Cardiac muscle cell (in vitro differentiated cells and primary cell): ENCODE data around the gene BIN1. TPM values are rescaled to one million over a fixed set of nuclear protein-coding genes. Genes with fewer than 3 reads are reported as not detected.

Source experiments
- DNase-seq, 2 donors: peaks; one replicate each; pipeline versions ENCODE4 v3.0.0 to v3.0.0-alpha.2; 2010 to 2017; ENCODE audit warnings: low read depth in 1 of 2, low spot score in 1 of 2
- H3K27ac ChIP-seq: fragments of 200-600 bp; sonication (generic); 2 replicates; pipeline ENCODE4 v1.5.1; 2016
- H3K27me3 ChIP-seq: fragments of 200-600 bp; sonication (generic); 2 replicates; pipeline ENCODE4 v1.6.0; 2016; ENCODE audit warnings: control low read depth
- H3K36me3 ChIP-seq: fragments of 200-600 bp; sonication (generic); 2 replicates; pipeline ENCODE4 v1.5.1; 2016; ENCODE audit warnings: control low read depth
- H3K4me1 ChIP-seq: fragments of 200-600 bp; sonication (generic); 2 replicates; pipeline ENCODE4 v1.8.1; 2017; ENCODE audit warnings: low read depth, mild to moderate bottlenecking, mixed run types
- H3K4me3 ChIP-seq: fragments of 200-600 bp; sonication (generic); 2 replicates; pipeline ENCODE4 v1.5.1; 2016; ENCODE audit warnings: mild to moderate bottlenecking
- H3K9me3 ChIP-seq: fragments of 200-600 bp; sonication (generic); 2 replicates; pipeline ENCODE4 v1.5.1; 2017; ENCODE audit warnings: low read depth, mild to moderate bottlenecking, control low read depth
- CTCF ChIP-seq: IDR thresholded peaks from 2 replicates; pipeline ENCODE4 v1.5.1; 2012; ENCODE audit warnings: low read depth, mild to moderate bottlenecking, low read length
- polyA plus RNA-seq: library from polyadenylated mRNA; unstranded; fragments of >200 nt; fragmentation: Nextera tagmentation; extraction: Ambion mirVana; gene quantifications from 2 replicates; pipeline ENCODE4 v1.2.1, GENCODE V29; 2016
- total RNA-seq: library from RNA; depleted of rRNA; stranded (reverse); fragments of >200 nt; gene quantifications from 2 replicates; pipeline ENCODE4 v1.2.3, GENCODE V29; 2016

Gene BIN1
- total and polyA plus RNA-seq, 2 experiments from 2014 or later, result 44.7 to 94.9 TPM

GRCh38 chr2:127082974-127083373 is 24.0 kb downstream of the BIN1 start:
- Histone ChIP-seq H3K36me3 (no peaks in the 10 kb centered on the region), H3K27ac (no peak overlapping the region), H3K9me3 (no peaks in the 10 kb centered on the region), H3K4me3 (no peak overlapping the region), H3K27me3 (peaks cover 6% of the 10 kb centered on the region), H3K4me1 (peaks cover 55% of the 10 kb centered on the region)
- TF ChIP-seq CTCF, result no peak
- peak in 1 of 2 donors; percentile 82 for DNase-seq

- TF ChIP-seq CTCF, result no peak
- peak in 1 of 2 donors; percentile 74 for DNase-seq
- Histone ChIP-seq H3K9me3 (no peaks in the 10 kb centered on the region), H3K4me1 (peaks cover 45% of the 10 kb centered on the region), H3K27me3 (peaks cover 16% of the 10 kb centered on the region), H3K4me3 (no peak overlapping the region), H3K36me3 (no peaks in the 10 kb centered on the region), H3K27ac (no peak overlapping the region)
Observed at GRCh38 chr2:127081826-127082633, 24.9 kb downstream of the BIN1 start.

GRCh38 chr2:127080938-127081755 is 25.8 kb downstream of the BIN1 start:
- TF ChIP-seq CTCF, result no peak
- Histone ChIP-seq H3K36me3 (no peaks in the 10 kb centered on the region), H3K9me3 (no peaks in the 10 kb centered on the region), H3K27me3 (peaks cover 24% of the 10 kb centered on the region), H3K4me3 (no peak overlapping the region), H3K4me1 (peaks cover 40% of the 10 kb centered on the region), H3K27ac (no peak overlapping the region)
- DNase-seq, result no peak

- TF ChIP-seq CTCF, result no peak
- Histone ChIP-seq H3K27me3 (peaks cover 25% of the 10 kb centered on the region), H3K36me3 (no peaks in the 10 kb centered on the region), H3K4me3 (no peak overlapping the region), H3K9me3 (no peaks in the 10 kb centered on the region), H3K27ac (no peak overlapping the region), H3K4me1 (peaks cover 34% of the 10 kb centered on the region)
- DNase-seq, result peak in 1 of 2 donors; percentile 67
Observed at GRCh38 chr2:127080226-127080937, 26.6 kb downstream of the BIN1 start.

GRCh38 chr2:127079358-127079920 is 27.5 kb downstream of the BIN1 start:
- Histone ChIP-seq H3K36me3 (no peaks in the 10 kb centered on the region), H3K27ac (no peak overlapping the region), H3K4me3 (no peak overlapping the region), H3K4me1 (peaks cover 25% of the 10 kb centered on the region), H3K9me3 (no peaks in the 10 kb centered on the region), H3K27me3 (peaks cover 28% of the 10 kb centered on the region)
- TF ChIP-seq CTCF, result no peak
- peak in 1 of 2 donors; percentile 56 for DNase-seq
